ENCODE data around the gene PCDHGA1. TPM values are rescaled to one million over a fixed set of nuclear protein-coding genes. Genes with fewer than 3 reads are reported as not detected.
"Not testable (repeated sequence)": the region's sequence is repeated elsewhere in the genome, so short reads cannot be mapped to it uniquely, and the experiment has no call there.

The PCDHGA1 gene
- total and polyA plus RNA-seq, 4 experiments from 2014 or later: 0.58 to 0.78 TPM; not detected in 2

- Mint-ChIP-seq H3K4me3 (peak overlapping the region; percentile 90 to 99 (median 98)), H3K27me3 (peaks cover 0 to 2% of the 10 kb centered on the region in 2 donors), H3K36me3 (peaks cover 47 to 48% of the 10 kb centered on the region in 2 donors), H3K27ac (peak overlapping the region in 5 of 7 donors; percentile 93 to 100 (median 99)), H3K4me1 (peaks cover 21 to 32% (median 28%) of the 10 kb centered on the region in 4 donors), H3K9me3 (peaks cover 14 to 83% (median 73%) of the 10 kb centered on the region in 8 donors)
- H3K9me3 ChIP-seq (ENCODE audit: control insufficient read depth in 1 of 2, low read length in 2 of 2): peaks cover 19 to 39% of the 10 kb centered on the region in 2 donors
- peak overlapping the region; percentile 54 to 77 for H3K4me3 ChIP-seq (ENCODE audit: low read length in 2 of 2)
- H3K27ac ChIP-seq (ENCODE audit: low read depth, low read length): no peak overlapping the region
- peaks cover 19% of the 10 kb centered on the region for H3K36me3 ChIP-seq (ENCODE audit: insufficient read depth, low read length)
- H3K27me3 ChIP-seq (ENCODE audit: insufficient read depth, low read length): no peaks in the 10 kb centered on the region
- intact Hi-C loops (cut with micrococcal nuclease): loop anchor here (1.0 to 10.0 kb wide), 9 partner anchors 95 to 1215 kb away; partner anchors contain the start of genes ANKHD1, DIAPH1, PCDHGA10 and PCDHGB7
- ChIA-PET CTCF (ENCODE audit: partially characterized antibody) (interaction anchor here (0.7 to 4.8 kb wide), 18 partner anchors 8 to 609 kb away, joined by 3 to 38 read pairs (median 4); partner anchors contain the start of genes PCDHGA1, PCDHGA10, PCDHGA11 and PCDHGB1), POLR2A (ENCODE audit: partially characterized antibody) (interaction anchor here (0.6 to 2.6 kb wide), 15 partner anchors 9 to 918 kb away, joined by 3 to 27 read pairs (median 6); partner anchors contain the start of genes ANKHD1, DIAPH1, HDAC3 and IK)
- DNase-seq: no peak
- H3K4me1 ChIP-seq (ENCODE audit: insufficient read depth, low read length): peaks cover 15% of the 10 kb centered on the region
These were observed 10.6 kb upstream of the PCDHGA1 start for GRCh38 chr5:141319699-141320098.

GRCh38 chr5:141320225-141321169 is 9.8 kb upstream of the PCDHGA1 start, which contains the start of gene TAF7:
TSS of gene TAF7 (minus strand) at chr5:141320784. CDS start at chr5:141320044, 740 bp downstream.
- Histone ChIP-seq H3K36me3 (ENCODE audit: insufficient read depth, low read length) (peaks cover 19% of the 10 kb centered on the region), H3K27ac (ENCODE audit: low read depth, low read length) (peak within 1 kb of the TSS; percentile 97), H3K9me3 (ENCODE audit: control insufficient read depth in 1 of 2, low read length in 2 of 2) (peaks cover 19 to 31% of the 10 kb centered on the region in 2 donors), H3K4me1 (ENCODE audit: insufficient read depth, low read length) (peaks cover 15% of the 10 kb centered on the region), H3K27me3 (ENCODE audit: insufficient read depth, low read length) (no peaks in the 10 kb centered on the region), H3K4me3 (ENCODE audit: low read length in 2 of 2) (peak within 1 kb of the TSS; percentile 54 to 77)
- H3K4me1 Mint-ChIP-seq: peaks cover 20 to 32% (median 26%) of the 10 kb centered on the region in 4 donors
- H3K9me3 Mint-ChIP-seq: peaks cover 10 to 75% (median 67%) of the 10 kb centered on the region in 8 donors
- peaks cover 39 to 40% of the 10 kb centered on the region in 2 donors for H3K36me3 Mint-ChIP-seq
- peak within 1 kb of the TSS; percentile 90 to 99 (median 98) for H3K4me3 Mint-ChIP-seq
- H3K27ac Mint-ChIP-seq: peak within 1 kb of the TSS; percentile 93 to 100 (median 97)
- intact Hi-C loops (cut with micrococcal nuclease): loop anchor here (1.0 to 10.0 kb wide), 9 partner anchors 94 to 1216 kb away; partner anchors contain the start of genes ANKHD1, DIAPH1, PCDHGA10 and PCDHGB7
- DNase-seq: peak; percentile 92 to 93 (median 93)
- ChIA-PET CTCF (ENCODE audit: partially characterized antibody) (interaction anchor here (0.6 to 4.8 kb wide), 22 partner anchors 9 to 610 kb away, joined by 3 to 38 read pairs (median 4); partner anchors contain the start of genes PCDHB14, PCDHGA1, PCDHGA10 and PCDHGA11), POLR2A (ENCODE audit: partially characterized antibody) (interaction anchor here (0.5 to 2.6 kb wide), 22 partner anchors 8 to 1386 kb away, joined by 3 to 27 read pairs (median 5); partner anchors contain the start of genes ANKHD1, DIAPH1, HDAC3 and IK)
- peaks cover 0 to 2% of the 10 kb centered on the region in 2 donors for H3K27me3 Mint-ChIP-seq

GRCh38 chr5:141322261-141322660 is 8.1 kb upstream of the PCDHGA1 start:
- POLR2A ChIA-PET (ENCODE audit: partially characterized antibody): no interaction called here
- intact Hi-C loops (cut with micrococcal nuclease): loop anchor here (5.0 to 10.0 kb wide), 3 partner anchors 93 to 1217 kb away; partner anchors contain the start of genes PCDHGA10 and PCDHGB7
- Histone ChIP-seq H3K36me3 (ENCODE audit: insufficient read depth, low read length) (peaks cover 19% of the 10 kb centered on the region), H3K27ac (ENCODE audit: low read depth, low read length) (no peak overlapping the region), H3K9me3 (ENCODE audit: control insufficient read depth in 1 of 2, low read length in 2 of 2) (peaks cover 19 to 28% of the 10 kb centered on the region in 2 donors), H3K4me1 (ENCODE audit: insufficient read depth, low read length) (peaks cover 15% of the 10 kb centered on the region), H3K27me3 (ENCODE audit: insufficient read depth, low read length) (no peaks in the 10 kb centered on the region), H3K4me3 (ENCODE audit: low read length in 2 of 2) (no peak overlapping the region)
- peak overlapping the region in 1 of 7 donors; percentile 93 for H3K27ac Mint-ChIP-seq
- CTCF ChIA-PET (ENCODE audit: partially characterized antibody): interaction anchor here (1.0 kb wide), 1 partner anchor 190 kb away, joined by 3 read pairs; no protein-coding TSS in a partner anchor
- H3K27me3 Mint-ChIP-seq: peaks cover 8 to 11% of the 10 kb centered on the region in 2 donors
- H3K36me3 Mint-ChIP-seq: peaks cover 36 to 43% of the 10 kb centered on the region in 2 donors
- H3K4me3 Mint-ChIP-seq: peak overlapping the region in 3 of 8 donors; percentile 13 to 54 (median 53)
- peaks cover 9 to 71% (median 62%) of the 10 kb centered on the region in 8 donors for H3K9me3 Mint-ChIP-seq
- no peak for DNase-seq
- peaks cover 22 to 43% (median 31%) of the 10 kb centered on the region in 4 donors for H3K4me1 Mint-ChIP-seq

GRCh38 chr5:141326088-141326854 is 4.0 kb upstream of the PCDHGA1 start:
- ChIA-PET POLR2A (ENCODE audit: partially characterized antibody) (no interaction called here), CTCF (ENCODE audit: partially characterized antibody) (interaction anchor here (0.6 to 4.2 kb wide), 11 partner anchors 10 to 241 kb away, joined by 3 to 20 read pairs (median 3); no protein-coding TSS in a partner anchor)
- peak; percentile 67 to 80 (median 71) for DNase-seq
- H3K27me3 ChIP-seq (ENCODE audit: insufficient read depth, low read length): no peaks in the 10 kb centered on the region
- Mint-ChIP-seq H3K4me3 (peak overlapping the region; percentile 91 to 97 (median 94)), H3K27me3 (peaks cover 23 to 28% of the 10 kb centered on the region in 2 donors), H3K27ac (peak overlapping the region; percentile 36 to 98 (median 94)), H3K36me3 (peaks cover 8 to 17% of the 10 kb centered on the region in 2 donors), H3K4me1 (peaks cover 5 to 11% (median 8%) of the 10 kb centered on the region in 4 donors), H3K9me3 (peaks cover 0 to 65% (median 52%) of the 10 kb centered on the region in 8 donors)
- no peaks in the 10 kb centered on the region for H3K36me3 ChIP-seq (ENCODE audit: insufficient read depth, low read length)
- intact Hi-C loops (cut with micrococcal nuclease): loop anchor here (1.0 to 10.0 kb wide), 5 partner anchors 89 to 1221 kb away; partner anchors contain the start of genes PCDHGA10 and PCDHGB7
- H3K27ac ChIP-seq (ENCODE audit: low read depth, low read length): peak overlapping the region; percentile 37
- H3K4me3 ChIP-seq (ENCODE audit: low read length in 2 of 2): peak overlapping the region; percentile 26 to 50
- peaks cover 0 to 10% of the 10 kb centered on the region in 2 donors for H3K9me3 ChIP-seq (ENCODE audit: control insufficient read depth in 1 of 2, low read length in 2 of 2)
- peaks cover 2% of the 10 kb centered on the region for H3K4me1 ChIP-seq (ENCODE audit: insufficient read depth, low read length)

GRCh38 chr5:141328231-141328630 is 2.1 kb upstream of the PCDHGA1 start:
- H3K4me1 Mint-ChIP-seq: peaks cover 5 to 11% (median 6%) of the 10 kb centered on the region in 4 donors
- H3K36me3 Mint-ChIP-seq: peaks cover 11 to 16% of the 10 kb centered on the region in 2 donors
- no peak overlapping the region for H3K27ac Mint-ChIP-seq
- no peak for DNase-seq
- intact Hi-C loops (cut with micrococcal nuclease): loop anchor here (10.0 kb wide), 2 partner anchors 87 to 1223 kb away; partner anchors contain the start of genes PCDHGA10 and PCDHGB7
- no peaks in the 10 kb centered on the region for H3K36me3 ChIP-seq (ENCODE audit: insufficient read depth, low read length)
- H3K9me3 ChIP-seq (ENCODE audit: control insufficient read depth in 1 of 2, low read length in 2 of 2): peaks cover 0 to 8% of the 10 kb centered on the region in 2 donors
- H3K4me1 ChIP-seq (ENCODE audit: insufficient read depth, low read length): no peaks in the 10 kb centered on the region
- POLR2A ChIA-PET (ENCODE audit: partially characterized antibody): interaction anchor here (1.4 kb wide), 1 partner anchor 8 kb away, joined by 8 read pairs; the partner anchor contains the start of gene TAF7
- H3K27ac ChIP-seq (ENCODE audit: low read depth, low read length): no peak overlapping the region
- H3K4me3 ChIP-seq (ENCODE audit: low read length in 2 of 2): no peak overlapping the region
- peaks cover 2 to 66% (median 52%) of the 10 kb centered on the region in 8 donors for H3K9me3 Mint-ChIP-seq
- H3K27me3 Mint-ChIP-seq: peaks cover 35 to 37% of the 10 kb centered on the region in 2 donors
- no peaks in the 10 kb centered on the region for H3K27me3 ChIP-seq (ENCODE audit: insufficient read depth, low read length)
- CTCF ChIA-PET (ENCODE audit: partially characterized antibody): interaction anchor here (0.6 to 4.4 kb wide), 6 partner anchors 9 to 207 kb away, joined by 3 to 29 read pairs (median 6); partner anchors contain the start of gene TAF7
- H3K4me3 Mint-ChIP-seq: no peak overlapping the region

- H3K36me3 ChIP-seq (ENCODE audit: insufficient read depth, low read length); H3K4me1 ChIP-seq (ENCODE audit: insufficient read depth, low read length); H3K27ac Mint-ChIP-seq; DNase-seq; H3K4me1 Mint-ChIP-seq; H3K27ac ChIP-seq (ENCODE audit: low read depth, low read length); intact Hi-C loops (cut with micrococcal nuclease); POLR2A ChIA-PET (ENCODE audit: partially characterized antibody); H3K4me3 Mint-ChIP-seq; H3K9me3 ChIP-seq (ENCODE audit: control insufficient read depth in 1 of 2, low read length in 2 of 2); H3K4me3 ChIP-seq (ENCODE audit: low read length in 2 of 2); H3K27me3 ChIP-seq (ENCODE audit: insufficient read depth, low read length): not testable (repeated sequence)
- peaks cover 0 to 85% (median 75%) of the 10 kb centered on the region in 8 donors for H3K9me3 Mint-ChIP-seq
- peaks cover 8 to 16% of the 10 kb centered on the region in 2 donors for H3K36me3 Mint-ChIP-seq
- peaks cover 46 to 55% of the 10 kb centered on the region in 2 donors for H3K27me3 Mint-ChIP-seq
- CTCF ChIA-PET (ENCODE audit: partially characterized antibody): interaction anchor here (1.1 to 1.3 kb wide), 2 partner anchors 12 to 13 kb away, joined by 3 to 5 read pairs; partner anchors contain the start of gene TAF7
These were observed 2.3 kb downstream of the PCDHGA1 start for GRCh38 chr5:141332571-141332970.
